Stimulated activated CD4-positive, alpha-beta T cell treated with anti-CD3 and anti-CD28 coated beads, Interleukin-1b, Interleukin-23, amount 100 ng/mL, for 48 hours (primary cell): ENCODE results near the gene WDR35.

ENCODE experiments used
- DNase-seq: peaks from one replicate; pipeline ENCODE4 v3.0.0-alpha.2; 2020

Gene WDR35

DNA sequence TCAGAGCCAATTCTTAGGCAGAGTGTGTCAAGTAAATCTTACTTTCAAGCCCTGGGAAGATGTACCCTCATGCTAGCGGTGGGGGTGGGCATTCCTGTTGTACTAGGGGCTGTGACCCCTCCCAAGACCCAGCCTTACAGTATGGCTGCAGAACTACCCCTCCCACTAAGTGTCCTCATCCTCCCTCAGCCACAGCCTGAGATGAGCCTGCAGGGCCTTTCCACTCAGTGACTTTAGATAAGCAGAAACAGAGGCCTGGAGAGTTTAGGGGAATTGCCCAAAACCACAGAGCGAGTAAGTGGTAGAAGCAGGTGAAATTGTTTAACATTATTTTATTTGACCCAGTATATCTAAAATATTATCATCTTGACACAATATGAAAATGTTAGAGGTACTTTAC lies 124.8 kb downstream of the WDR35 start:
- no peak for DNase-seq

DNA sequence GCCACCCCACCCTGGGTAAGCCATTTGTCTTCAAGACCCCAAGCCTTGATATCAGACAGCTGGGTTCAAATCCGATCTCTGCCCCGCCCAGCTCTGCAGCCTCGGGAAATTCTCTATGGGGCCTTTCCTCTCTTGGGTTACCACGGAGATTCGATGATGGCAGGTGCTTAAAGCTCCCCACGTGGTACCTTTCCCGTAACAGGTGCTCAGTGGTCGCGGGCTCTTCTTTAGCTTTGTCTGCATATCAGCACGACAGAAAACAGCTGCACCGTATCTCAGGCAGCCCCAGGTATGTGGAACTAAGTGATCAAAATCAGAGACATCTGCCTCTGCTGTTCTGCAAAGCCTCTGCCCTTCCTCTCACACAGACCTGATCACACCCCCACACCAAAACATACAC lies 125.5 kb downstream of the WDR35 start:
- no peak for DNase-seq

DNA sequence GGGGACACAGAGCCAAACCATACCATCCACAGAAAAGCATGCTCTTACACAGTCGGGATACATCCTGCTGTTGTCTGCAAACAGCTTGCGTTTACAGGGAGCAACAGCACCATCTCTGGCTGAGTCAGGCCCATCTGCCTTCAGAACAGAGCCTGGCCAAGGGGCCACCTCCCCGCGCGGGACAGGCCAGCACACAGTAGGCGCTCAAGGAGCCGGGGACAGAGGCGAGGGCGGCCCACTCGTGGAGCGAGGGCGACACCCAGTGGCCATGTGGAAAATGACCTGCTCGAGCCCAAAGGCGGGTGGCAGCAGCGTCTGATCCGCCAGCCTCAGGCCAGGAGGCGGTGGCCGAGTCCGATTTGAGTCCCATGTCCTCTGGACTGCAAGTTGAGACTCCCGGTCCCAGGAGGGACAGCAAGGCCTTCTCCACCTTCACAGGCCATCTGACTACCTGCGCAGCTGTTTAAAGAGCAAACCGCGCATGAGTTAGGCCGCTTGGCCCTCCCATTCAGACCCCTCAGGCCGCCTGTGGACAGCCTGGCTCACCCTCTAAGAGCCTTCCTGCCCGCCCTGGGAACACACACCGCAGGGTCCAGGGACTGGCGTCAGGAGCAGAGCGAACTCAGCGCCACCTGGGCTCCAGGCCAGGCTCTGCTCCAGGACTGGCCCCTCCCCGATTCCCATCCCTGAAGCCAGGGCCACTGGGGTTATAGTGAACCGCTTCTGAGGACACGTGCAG lies 126.4 kb downstream of the WDR35 start:
- DNase-seq, result peak; percentile 57

DNA sequence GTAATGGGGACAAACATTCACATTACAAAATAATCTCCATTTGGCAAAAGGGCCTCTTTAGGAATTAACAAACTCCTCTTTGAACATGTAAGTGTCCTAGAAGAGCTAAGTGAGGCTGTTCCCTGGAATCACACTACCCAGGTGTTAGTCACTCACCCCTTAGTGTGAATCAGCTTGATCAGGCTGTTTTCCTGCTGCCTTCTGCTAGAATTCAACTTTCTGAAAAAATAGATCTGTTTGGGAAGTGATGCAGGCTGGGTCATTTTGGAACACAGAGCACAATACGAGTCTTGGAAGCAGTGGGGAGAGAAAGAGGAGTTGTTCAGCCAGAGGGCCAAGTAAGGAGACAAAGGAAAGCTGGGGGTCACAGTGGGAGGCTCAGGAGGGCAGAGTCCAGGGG lies 128.1 kb downstream of the WDR35 start:
- no peak for DNase-seq
